Inferior parietal cortex (tissue), 1 donor: ENCODE data around the gene MIPEP.

Experiments used
- DNase-seq: peaks from one replicate; pipeline ENCODE4 v3.0.0-alpha.2; 2016; ENCODE audit errors: extremely low spot score

MIPEP gene

DNA sequence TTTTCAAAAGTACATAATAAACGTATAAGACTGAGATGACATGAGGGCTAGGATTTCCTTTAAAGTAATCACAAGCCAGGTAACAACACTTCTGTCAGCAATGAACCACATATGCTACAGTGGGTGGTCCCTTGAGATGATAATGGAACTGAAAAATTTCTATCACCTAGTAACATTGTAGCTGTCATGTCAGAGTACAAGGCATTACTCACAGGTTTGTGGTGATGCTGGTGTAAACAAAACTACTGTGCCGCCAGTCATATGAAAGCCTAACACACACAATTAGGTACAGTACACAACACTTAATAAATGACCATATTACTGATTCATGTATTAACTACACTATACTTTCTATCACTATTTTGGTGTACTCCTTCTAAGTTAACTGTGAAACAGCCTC lies 36.8 kb downstream of the MIPEP start:
- DNase-seq = no peak

DNA sequence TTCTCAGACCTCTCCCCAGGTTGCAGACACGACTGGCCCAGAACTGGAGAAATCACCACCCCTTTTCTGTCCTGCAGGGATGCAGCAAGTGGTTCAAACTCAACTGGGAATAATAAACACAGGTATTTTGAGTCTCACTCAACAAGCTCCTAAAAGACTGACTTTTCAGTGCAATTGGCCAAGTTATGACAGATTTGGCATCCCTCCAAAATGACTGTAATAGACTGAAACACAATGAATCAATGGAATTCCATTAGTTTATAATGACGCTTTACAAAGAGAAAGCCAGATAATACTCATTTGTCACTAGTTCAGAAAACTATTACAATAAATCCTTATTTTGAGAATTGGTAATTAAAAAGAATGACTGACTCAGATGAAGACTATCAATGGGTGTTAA lies 38.1 kb downstream of the MIPEP start:
- DNase-seq = no peak

DNA sequence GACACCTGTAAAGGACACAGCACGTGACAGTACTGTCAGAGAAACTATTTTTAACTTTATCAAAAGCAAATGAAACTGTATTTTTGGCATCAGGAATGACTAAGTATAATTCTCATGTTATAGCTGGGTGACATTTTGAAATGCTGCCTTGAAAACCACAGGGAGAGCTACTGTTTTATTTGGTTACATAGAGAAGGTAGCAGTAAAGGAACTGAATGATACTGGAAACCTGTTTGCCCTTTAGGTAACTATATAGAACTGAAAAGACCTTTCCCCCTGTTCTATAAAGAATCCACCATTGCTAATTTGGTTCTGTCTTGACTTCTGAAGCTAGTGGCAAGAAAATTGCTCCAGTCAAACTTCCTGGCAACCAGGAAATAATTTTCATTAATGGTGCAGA lies 39.1 kb downstream of the MIPEP start:
- DNase-seq = no peak

DNA sequence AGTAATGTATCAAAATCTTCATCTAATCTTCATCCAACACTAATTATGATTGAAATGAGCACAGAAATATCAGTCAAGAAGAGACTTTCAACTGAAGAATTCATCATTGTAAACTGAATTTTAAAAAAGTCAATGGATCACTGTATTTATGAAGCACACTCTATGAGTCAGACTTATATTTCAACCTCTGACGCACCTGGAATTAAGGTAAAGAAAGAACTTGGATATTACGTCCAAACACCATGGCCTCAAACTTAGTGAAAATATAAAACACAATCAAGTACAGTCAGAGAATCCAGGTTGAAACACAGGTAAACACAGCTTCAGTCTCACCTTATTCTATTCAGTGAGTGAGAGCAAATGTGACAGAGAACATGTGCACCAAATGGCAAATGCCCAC lies 39.5 kb downstream of the MIPEP start:
- DNase-seq = no peak

DNA sequence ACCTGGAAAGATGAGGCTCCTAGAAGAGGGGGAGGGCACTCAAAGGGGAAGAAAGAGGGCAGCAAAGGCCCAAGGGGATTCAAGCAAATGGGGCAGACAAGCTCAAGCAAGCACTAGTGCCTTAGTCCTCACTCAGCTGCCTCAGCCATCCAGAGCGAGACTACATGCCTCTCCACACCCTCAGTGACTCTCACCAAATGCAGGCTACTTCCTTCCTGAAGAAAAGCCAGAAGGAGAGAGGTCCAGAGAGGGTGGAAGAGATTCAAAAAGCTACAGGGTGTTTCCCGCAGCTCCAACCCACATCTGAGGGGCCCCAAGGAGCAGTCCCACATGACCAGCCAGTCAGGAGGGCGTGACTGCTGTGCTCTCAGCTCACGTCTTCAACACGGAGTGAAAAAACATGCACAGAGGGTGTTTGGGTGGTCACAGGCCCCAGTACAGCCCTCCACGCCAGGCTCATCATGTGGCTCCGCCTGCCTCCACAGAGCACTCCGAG lies 40.5 kb downstream of the MIPEP start:
- DNase-seq = no peak

DNA sequence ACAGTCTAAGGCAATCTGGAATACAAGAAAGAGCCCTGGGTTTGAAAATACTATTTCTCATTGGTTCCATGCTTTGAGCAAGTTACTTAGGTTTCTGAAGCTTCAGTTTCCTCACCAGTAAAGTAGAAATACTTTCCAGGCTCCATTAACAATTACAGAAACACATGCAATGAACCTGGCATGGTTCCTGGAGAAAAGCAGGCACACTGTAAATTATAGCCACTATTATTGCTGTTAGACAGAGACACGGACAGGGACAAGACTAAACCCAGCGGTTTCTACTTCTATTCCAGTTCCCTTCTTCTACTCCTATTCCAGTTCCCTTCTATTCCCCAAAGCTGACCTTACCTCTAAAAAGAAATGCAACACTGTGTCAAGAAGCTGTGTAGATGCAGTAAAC lies 41.2 kb downstream of the MIPEP start:
- DNase-seq = no peak

DNA sequence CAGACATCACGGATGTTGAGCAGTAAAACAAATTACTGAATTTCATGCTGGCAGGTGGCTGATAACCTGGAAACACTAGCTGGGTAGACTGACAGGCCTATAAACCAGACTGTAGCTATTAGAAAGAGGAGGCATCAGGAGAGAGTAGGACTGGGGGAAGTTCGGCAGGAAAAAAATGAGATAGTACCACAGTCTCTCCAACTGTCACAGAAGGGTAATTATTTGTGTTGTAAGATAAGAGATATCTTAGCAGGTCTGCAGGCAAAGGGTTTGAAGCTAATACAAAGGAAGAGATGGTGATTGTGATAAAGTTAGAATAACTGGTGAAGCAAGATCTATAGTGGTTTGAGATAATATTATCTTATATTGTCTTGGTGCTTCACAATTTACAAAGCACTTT lies 41.7 kb downstream of the MIPEP start:
- DNase-seq = no peak

DNA sequence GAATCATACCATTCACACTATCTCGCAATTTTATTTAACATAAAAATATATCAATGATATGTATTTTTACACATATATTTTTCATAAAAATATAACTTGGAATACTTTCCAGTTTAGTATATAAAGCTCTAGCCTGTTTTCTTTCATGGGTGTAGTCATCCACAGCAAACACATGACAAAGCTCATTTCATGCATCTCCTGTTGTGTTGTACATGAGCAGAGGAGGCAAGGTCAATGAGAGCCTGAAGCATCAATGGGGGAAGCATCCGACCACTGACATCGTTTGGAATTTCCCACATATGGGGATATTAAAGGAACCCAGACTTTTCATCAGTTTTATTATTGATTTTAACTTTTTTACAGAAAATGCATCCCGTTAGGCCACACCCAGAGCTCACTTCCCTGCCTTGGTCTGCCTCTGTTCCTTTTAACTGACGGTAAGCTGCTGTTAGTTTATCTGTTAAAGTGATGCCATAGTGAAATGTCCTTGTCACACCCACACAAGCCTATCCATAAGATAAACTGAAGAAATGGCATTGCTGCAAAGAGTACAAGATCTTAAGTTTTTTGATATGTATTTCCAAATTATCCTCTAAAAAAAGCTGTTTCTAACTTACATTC lies 44.0 kb downstream of the MIPEP start:
- no peak for DNase-seq

DNA sequence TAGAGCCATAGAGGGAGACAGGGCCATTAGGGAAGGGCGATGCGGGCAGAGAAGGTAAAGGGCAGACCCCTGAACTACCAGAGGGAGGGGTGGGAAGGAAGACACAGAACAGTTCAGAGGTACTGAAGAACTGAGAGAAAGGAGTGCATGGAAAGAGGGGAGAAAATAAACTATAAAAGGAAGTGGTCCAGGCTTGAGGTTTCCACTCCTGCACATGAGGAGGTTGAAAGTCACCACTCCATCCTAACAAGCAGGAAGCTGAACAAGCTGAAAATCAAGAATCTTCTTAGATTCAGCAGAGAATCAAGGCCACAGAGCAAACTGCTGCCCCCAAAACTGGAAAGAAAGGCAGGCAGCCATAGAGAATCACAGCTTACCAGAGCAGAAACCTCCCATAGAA lies 45.1 kb downstream of the MIPEP start:
- DNase-seq = no peak

DNA sequence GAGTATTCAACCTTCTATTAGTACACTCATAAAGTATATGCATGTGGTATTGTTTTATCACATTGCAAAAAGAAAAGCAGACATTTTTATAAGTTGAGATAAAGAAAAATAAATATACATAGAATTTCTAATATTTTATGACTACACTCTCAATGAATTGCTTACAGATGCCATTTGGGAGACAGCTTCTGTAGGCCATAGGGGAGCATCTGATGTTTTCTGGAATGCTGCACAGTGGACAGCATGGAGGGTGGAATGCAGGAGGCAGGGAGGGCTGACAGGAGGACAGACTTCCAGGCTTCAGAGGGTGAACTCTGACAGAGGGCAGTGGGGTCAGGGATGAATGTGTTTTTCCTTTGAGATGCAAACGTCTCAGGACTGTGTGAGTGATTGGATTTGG lies 45.8 kb downstream of the MIPEP start:
- no peak for DNase-seq

DNA sequence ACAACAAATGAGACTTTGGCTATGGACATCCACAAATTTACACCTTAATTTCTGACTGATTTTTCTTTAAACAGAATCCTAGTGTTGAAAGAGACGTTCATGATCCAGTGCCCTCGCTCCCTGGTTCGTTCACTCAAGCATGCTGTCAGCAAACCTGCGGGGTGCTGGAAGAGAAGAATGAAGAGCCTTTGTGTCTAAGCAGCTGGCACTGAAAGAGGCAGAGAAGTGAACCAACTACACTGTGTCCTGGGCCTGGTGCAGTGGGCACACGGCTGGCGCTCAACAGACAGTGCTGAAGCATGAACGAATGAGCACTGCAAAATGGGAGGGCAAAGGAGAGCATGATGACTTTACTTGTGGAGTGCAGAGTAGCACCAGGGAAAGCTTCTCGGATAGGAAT lies 46.8 kb downstream of the MIPEP start:
- no peak for DNase-seq

DNA sequence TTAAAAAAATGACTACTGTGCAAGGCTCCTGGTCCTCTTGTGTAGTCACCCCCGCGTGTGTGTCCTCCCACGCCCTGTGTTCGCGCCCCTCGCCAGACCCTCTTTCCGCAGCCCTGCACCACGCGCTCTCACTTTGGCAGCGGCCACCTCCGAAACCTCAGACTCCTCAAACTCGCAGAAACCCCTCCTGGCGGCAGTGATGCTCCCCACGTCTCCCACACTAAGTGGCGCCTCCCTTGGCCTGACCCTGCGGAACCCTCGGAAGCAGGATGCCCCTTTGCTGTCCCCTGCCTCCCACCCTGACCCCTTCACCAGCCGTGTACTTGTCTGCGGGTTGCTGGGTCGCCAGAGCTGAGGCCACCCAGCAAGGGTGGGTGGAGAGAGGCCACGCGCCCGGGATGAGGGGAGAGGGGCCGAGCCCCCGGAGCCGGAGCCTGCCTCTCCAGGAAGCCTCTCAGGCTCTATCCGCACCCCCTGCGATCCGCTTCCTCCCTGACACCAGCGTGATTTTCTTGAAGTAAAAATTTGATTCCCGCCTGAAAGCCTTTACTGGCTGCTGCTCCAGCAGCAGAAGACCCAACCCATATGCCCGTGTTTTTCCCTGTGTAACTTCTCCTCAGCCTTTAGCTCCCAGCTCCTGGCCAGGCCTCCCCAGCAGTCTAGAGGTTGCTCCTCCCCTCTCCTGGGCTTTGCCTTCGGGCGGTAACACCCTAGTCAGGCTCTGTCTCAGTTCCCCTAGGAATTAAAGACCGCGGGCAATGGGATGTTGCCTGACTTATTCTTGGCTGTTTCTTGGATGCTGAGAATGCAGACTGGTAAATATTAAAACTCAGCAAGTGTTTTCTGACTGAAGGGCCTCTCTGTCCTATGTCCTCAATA lies 55.2 kb downstream of the MIPEP start:
- no peak for DNase-seq

DNA sequence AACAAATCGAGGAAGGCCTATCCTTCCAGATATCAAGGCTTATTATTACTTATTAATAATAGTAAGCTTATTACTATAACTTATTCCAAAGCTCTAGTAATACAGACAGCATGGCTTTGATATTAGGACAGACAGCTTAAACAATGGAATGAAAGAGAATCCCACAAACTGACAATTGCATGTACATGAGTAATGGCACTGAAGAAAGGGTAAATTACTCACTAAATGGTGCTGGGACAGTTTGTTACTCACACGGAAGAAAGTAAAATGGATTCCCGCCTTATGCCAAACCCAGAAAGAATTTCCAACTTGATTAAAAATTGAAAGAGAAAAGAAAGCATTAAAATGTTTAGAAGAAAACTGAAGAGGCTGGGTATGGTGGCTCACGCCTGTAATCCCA lies 60.3 kb downstream of the MIPEP start:
- DNase-seq = no peak

DNA sequence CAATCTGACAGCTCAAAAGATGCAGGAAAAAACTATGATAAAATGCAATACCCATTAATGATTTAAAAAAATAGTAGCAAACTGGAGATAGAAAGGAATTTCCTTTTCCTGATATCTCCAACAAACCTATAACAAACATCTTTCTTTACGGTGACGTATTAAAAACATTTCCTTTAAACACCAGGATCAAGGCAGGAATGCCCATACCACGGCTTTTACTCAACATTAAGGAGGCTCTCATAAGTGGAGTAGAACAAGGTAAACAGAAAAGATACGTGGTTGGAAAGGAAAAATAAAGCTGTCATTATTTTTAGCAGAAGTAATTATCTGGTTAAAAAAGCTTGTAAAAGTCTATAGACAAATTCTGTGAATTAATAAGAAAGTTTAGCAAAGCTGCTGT lies 61.1 kb downstream of the MIPEP start:
- DNase-seq = no peak

DNA sequence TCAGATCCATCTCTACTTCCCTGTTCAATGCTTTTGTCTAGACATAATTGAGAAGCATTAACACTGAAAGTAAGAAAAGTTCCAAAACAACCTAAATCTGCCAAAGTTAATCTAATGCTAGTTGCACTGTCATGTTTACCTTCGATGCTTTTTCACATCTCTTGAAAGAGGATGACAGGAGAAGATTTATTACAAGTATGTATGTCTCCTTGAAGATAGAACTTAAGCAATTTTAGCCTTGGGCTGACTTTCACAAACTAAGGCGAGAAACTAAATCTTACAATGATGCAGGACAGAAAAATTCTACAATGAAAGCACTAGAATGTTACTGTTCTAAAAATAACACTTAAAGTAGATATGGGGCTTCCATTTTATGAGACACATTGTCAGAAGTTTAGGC lies 64.0 kb downstream of the MIPEP start:
- DNase-seq = no peak

DNA sequence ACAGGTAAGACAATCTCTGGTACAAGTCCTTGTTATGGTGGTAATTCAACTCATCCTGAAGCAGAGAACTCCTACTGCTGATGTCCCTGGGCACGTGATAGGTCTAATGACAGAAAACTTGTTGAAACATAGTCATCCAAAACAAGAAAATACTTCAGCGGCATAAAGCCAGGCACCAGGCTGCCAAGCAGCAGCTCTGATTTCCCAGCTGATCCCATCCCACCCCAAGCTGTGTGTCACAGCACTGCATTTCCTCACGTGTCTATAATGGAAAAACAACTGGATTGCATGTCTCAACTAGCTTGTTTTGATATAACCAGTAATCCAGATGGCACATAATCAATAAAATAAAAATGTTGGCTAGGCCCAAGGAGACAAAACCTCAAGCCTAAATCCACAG lies 64.8 kb downstream of the MIPEP start:
- DNase-seq = no peak

DNA sequence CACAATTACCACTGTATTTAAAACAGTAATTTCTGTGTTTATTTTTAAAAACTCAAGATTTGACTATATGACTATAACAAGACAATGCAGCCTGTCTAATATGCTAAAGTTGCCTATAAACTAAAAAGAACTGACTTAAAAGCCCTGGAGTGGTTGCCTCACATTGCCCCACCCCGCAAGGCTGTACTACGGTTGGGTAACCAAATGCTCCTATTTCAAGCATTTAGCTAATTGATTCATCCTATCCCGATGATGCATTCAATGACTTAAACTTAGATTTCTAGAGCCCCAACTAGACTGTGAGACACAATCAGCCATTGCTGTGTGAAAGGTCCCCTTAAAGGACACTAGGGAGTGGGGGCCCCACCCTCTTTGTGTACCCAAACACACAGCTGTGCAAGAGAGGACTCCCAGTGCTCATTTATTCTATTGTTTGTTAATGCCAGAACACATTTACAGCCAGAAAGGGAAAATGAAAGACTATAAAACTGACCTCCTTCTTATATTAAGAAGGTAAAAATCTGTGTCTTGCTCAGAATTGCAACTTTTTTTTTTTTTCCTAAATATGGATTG lies 66.9 kb downstream of the MIPEP start:
- peak; percentile 16 for DNase-seq

DNA sequence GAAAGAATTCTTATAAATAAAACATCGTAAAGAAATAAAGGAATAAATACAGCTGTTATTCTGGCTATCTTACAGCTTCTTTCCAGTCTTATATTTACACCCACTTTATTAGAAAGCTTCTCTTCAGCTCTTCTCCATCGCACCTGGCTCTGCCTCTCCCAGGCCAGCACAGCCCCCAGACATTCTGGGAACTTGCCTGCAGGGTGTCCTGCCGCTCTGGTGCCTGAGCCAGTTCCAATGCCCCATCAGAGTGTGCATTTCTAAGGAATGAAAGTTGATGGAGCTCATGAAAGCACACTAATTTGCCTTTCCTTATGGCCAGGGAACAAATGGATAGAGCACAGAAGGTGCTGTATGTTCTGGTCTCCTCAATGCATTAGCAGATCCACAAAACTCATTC lies 68.7 kb downstream of the MIPEP start:
- no peak for DNase-seq

DNA sequence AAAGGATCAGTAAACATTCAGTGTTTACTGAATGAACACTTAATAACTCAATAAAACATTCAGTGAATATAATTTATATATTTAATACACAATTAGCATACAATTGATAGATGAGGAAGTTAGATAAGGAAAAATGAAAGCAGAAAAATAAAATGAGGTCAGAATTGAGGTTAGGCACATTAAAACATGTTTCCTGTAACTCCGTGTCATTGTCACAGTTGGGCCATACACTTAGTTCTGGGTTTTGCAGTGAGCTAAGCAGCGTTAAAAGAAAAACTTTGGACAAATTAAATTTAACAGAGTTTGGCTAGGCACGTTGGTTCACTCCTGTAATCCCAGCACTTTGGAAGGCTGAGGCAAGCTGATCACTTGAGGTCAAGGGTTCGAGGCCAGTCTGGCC lies 71.4 kb downstream of the MIPEP start:
- DNase-seq = no peak

DNA sequence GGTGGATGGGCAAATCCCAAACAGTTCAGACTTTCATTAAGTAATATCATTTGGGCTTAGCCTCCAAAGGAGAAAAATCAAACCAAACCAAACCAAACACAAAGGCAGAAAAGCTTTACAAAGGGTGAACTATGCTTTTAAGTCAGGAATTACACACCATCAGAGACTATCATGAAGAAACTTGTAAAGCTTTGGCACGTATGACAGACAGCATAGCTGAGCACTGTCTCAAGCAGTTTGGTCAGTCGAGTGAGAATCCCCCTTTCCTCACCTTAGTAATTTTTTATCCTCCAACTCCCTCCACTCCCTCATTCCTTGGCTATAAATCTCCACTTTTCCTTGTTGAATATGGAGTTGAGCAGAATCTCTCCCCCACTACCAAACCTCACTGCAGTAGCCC lies 72.1 kb downstream of the MIPEP start:
- DNase-seq = no peak

DNA sequence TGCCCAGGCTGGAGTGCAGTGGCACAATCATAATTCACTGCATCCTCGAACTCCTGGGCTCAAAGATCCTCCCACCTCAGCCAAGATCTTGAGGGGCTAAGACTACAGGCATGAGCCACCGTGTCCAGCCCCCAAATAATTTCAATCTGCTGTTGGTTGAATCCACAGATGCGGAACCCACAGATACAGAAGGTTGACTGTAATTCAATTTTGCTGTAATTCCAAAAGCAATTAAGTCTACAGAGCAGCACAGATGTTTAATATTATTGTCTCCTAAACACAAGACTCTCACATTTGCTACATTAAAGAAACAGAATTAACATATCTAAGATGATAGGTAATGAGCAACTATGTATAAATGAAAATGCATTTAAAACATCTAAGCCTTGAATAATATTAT lies 75.6 kb downstream of the MIPEP start:
- no peak for DNase-seq

DNA sequence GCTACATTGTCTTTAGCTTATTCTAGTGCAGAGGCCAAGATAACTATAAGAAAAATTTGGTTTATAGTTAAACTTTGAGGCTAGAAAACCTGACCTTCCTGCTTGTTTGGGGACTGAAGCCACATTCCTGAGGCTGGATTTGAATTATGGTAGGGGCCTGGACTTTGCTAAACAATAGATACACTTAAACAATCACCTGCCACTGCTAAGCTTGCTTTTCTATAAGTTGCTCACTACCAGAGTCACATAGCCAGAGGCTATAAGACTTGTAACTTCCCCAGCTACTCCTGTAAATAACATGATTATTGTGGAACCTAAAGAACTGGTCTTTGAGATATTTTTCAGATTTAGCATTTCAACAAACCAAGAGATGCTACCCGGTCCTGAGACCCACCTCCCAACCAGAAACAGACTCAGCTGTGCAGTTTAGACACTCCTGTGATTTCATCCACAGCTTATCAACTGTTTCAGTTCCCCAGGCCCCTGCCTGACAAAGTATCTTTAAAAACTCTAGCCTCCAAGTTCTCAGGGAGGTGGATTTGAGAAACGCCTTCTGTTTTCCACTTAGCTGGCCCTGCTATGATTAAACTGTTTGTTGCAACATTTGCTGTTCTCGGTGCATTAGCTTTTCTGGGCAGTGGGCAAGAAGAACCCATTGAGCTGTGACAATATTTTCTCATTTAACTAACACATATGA lies 77.7 kb downstream of the MIPEP start:
- no peak for DNase-seq
